K562 (cell line): Measurements from ENCODE around the gene RGS14. TPM values are rescaled to one million over a fixed set of nuclear protein-coding genes. Genes with fewer than 3 reads are reported as not detected.

Experiments
- ARID4B ChIP-seq: sonication (generic); formaldehyde crosslinking; IDR thresholded peaks from 2 replicates; pipeline ENCODE4 v1.8.0; 2022; ENCODE audit warnings: mild to moderate bottlenecking, missing genetic modification reagents
- ATF3 ChIP-seq, 2 experiments: fragments of 450-650 bp in 1 of 2; sonication (generic) in 1 of 2; formaldehyde crosslinking in 1 of 2; IDR thresholded peaks in 1 of 2; conservative IDR thresholded peaks in 1 of 2; 2 replicates each; pipeline versions ENCODE4 v1.6.1 to v1.8.1; 2016 to 2023; ENCODE audit warnings: mild to moderate bottlenecking in 2 of 2, moderate library complexity in 2 of 2, inconsistent platforms in 1 of 2, missing genetic modification reagents in 1 of 2
- ATF7 ChIP-seq: fragments of 450-650 bp; IDR thresholded peaks from 2 replicates; pipeline ENCODE4 v1.7.1; 2014; ENCODE audit warnings: mild to moderate bottlenecking, moderate library complexity
- CC2D1A ChIP-seq: fragments of 450-650 bp; IDR thresholded peaks from 2 replicates; pipeline ENCODE4 v1.6.1; 2017; ENCODE audit warnings: mild to moderate bottlenecking
- CCAR2 ChIP-seq: fragments of 200-400 bp; formaldehyde crosslinking; IDR thresholded peaks from 2 replicates; pipeline ENCODE4 v1.6.1; 2017; ENCODE audit warnings: mild to moderate bottlenecking, low read depth, low read length
- FUS ChIP-seq: fragments of 200-400 bp; formaldehyde crosslinking; optimal IDR thresholded peaks from 2 replicates; pipeline ENCODE3; 2017; ENCODE audit warnings: low read depth, low read length
- L3MBTL2 ChIP-seq: fragments of 450-650 bp; IDR thresholded peaks from 2 replicates; pipeline ENCODE4 v1.6.1; 2016; ENCODE audit warnings: mild to moderate bottlenecking, moderate library complexity
- NFXL1 ChIP-seq: fragments of 450-650 bp; formaldehyde crosslinking; IDR thresholded peaks from 2 replicates; pipeline ENCODE4 v1.4.0; 2021; ENCODE audit warnings: mild to moderate bottlenecking
- PML ChIP-seq: IDR thresholded peaks from 2 replicates; pipeline ENCODE4 v1.6.1; 2012; ENCODE audit warnings: low read length, inconsistent platforms
- SMAD3 ChIP-seq: fragments of 450-650 bp; formaldehyde crosslinking; conservative IDR thresholded peaks from 2 replicates; pipeline ENCODE4 v1.4.0; 2020; ENCODE audit warnings: mild to moderate bottlenecking
- TEAD4 ChIP-seq, 2 experiments: sonication (generic) in 1 of 2; formaldehyde crosslinking in 1 of 2; IDR thresholded peaks; 2 replicates each; pipeline versions ENCODE4 v1.6.1 to v1.8.0; 2012 to 2022; ENCODE audit warnings: borderline replicate concordance in 1 of 2, inconsistent platforms in 1 of 2, low read length in 1 of 2, mild to moderate bottlenecking in 1 of 2, missing genetic modification reagents in 1 of 2
- ZNF384 ChIP-seq: IDR thresholded peaks from 2 replicates; pipeline ENCODE4 v1.6.1; 2012; ENCODE audit warnings: low read depth, low read length, improper control_type of control experiment
- ZNF589 ChIP-seq: fragments of 200-800 bp; sonication (Bioruptor generic); IDR thresholded peaks from 2 replicates; pipeline ENCODE4 v1.6.1; 2016; ENCODE audit warnings: low read depth, missing genetic modification characterization, missing compliant biosample characterization
- ZNF592 ChIP-seq: fragments of 450-650 bp; IDR thresholded peaks from 2 replicates; pipeline ENCODE4 v1.6.1; 2017; ENCODE audit warnings: antibody characterized with exemption, mild to moderate bottlenecking
- ZNF764 ChIP-seq: fragments of 250-450 bp; sonication (Bioruptor Pico); IDR thresholded peaks from 2 replicates; pipeline ENCODE4 v1.4.0; 2020; ENCODE audit warnings: low read depth, mild to moderate bottlenecking, moderate library complexity
- polyA plus RNA-seq, 8 experiments: library from polyadenylated mRNA; depleted of rRNA in 4 of 8; stranded (reverse) in 5 of 8; unstranded in 3 of 8; fragments of >200 nt; fragmentation: Nextera tagmentation in 2 of 8; fragmentation: Illumina TruSeq in 1 of 8; extraction: Ambion mirVana in 2 of 8; extraction: Trizol in 1 of 8; gene quantifications; 2 replicates each; pipeline versions ENCODE4 v1.2.1 to v1.2.3, GENCODE V29; 2011 to 2014; ENCODE audit warnings: inconsistent platforms in 1 of 8, missing spikeins in 1 of 8
- total RNA-seq, 7 experiments: library from RNA; depleted of rRNA in 6 of 7; stranded (reverse); fragments of >200 nt in 6 of 7; fragmentation: Illumina TruSeq in 2 of 7; extraction: Trizol in 2 of 7; gene quantifications; 2 replicates each; pipeline versions ENCODE4 v1.2.1 to v1.2.3, GENCODE V29; 2011 to 2021; ENCODE audit warnings: low replicate concordance in 1 of 7

Gene RGS14
- total and polyA plus RNA-seq, 9 of the 15 experiments (the other 6 are each of a cell fraction or from before 2014, with no cell fraction given): 0.28 to 75.9 (median 34.5) TPM

GRCh38 chr5:177351392-177352329 lies 6.1 kb upstream of the RGS14 start, which contains the start of gene LMAN2 (continued):
- TF ChIP-seq ATF3 (IDR thresholded peaks at IDR 0.05): no peak
- 0 out of 2 replicates have a peak, but pooled peaks have one; percentile 57 for TF ChIP-seq ATF3 (CRISPR knock-in tag; conservative IDR thresholded peaks at IDR 0.05)
- TF ChIP-seq ZNF764 (CRISPR knock-in tag): 0 out of 2 replicates have a peak, but pooled peaks have one; percentile 21
- 0 out of 2 replicates have a peak, but pooled peaks have one; percentile 37 for TF ChIP-seq SMAD3 (CRISPR knock-in tag)
- no peak for TF ChIP-seq ZNF384
- no peak for TF ChIP-seq NFXL1
- TF ChIP-seq L3MBTL2: peak; percentile 71
- 0 out of 2 replicates have a peak, but pooled peaks have one; percentile 29 for TF ChIP-seq CC2D1A
- TF ChIP-seq ZNF592: peak; percentile 20; the same call in 1 of the 2 replicates
- peak; percentile 92 for TF ChIP-seq ARID4B (CRISPR knock-in tag)
- peak; percentile 86 for TF ChIP-seq PML
- TF ChIP-seq CCAR2: no peak
- TF ChIP-seq ZNF589: no peak
- no peak for TF ChIP-seq FUS
- peak; percentile 40 for TF ChIP-seq TEAD4 (IDR thresholded peaks at IDR 0.05; ENCODE audit: low read length)
- no peak for TF ChIP-seq TEAD4 (CRISPR knock-in tag; IDR thresholded peaks at IDR 0.05; ENCODE audit: borderline replicate concordance)
- peak; percentile 88 for TF ChIP-seq ATF7
